Stimulated activated CD4-positive, alpha-beta T cell treated with anti-CD3 and anti-CD28 coated beads, Interleukin-4, amount 100 ng/mL, for 1 hour (primary cell): ENCODE results near the gene TMTC4.
"Not testable (repeated sequence)": the region's sequence is repeated elsewhere in the genome, so short reads cannot be mapped to it uniquely, and the experiment has no call there.

Experiments
- DNase-seq: peaks from one replicate; pipeline ENCODE4 v3.0.0-alpha.2; 2020

TMTC4 gene

GRCh38 chr13:100619940-100620339 is 54.7 kb downstream of the TMTC4 start:
- no peak for DNase-seq

DNA sequence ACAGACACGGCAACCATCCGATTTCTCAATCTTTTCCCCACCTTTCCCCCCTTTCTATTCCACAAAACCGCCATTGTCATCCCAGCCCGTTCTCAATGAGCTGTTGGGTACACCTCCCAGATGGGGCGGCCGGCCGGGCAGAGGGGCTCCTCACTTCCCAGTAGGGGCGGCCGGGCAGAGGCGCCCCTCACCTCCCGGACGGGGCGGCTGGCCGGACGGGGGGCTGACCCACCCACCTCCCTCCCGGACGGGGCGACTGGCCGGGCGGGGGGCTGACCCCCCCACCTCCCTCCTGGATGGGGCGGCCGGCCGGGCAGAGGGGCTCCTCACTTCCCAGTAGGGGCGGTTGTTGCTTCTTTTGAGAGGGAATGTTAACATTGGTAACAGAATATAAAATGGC is 55.7 kb downstream of the TMTC4 start:
- not testable (repeated sequence) for DNase-seq

GRCh38 chr13:100613031-100613430 is 61.6 kb downstream of the TMTC4 start:
- no peak for DNase-seq

GRCh38 chr13:100611678-100612492 is 62.7 kb downstream of the TMTC4 start:
- no peak for DNase-seq

DNA sequence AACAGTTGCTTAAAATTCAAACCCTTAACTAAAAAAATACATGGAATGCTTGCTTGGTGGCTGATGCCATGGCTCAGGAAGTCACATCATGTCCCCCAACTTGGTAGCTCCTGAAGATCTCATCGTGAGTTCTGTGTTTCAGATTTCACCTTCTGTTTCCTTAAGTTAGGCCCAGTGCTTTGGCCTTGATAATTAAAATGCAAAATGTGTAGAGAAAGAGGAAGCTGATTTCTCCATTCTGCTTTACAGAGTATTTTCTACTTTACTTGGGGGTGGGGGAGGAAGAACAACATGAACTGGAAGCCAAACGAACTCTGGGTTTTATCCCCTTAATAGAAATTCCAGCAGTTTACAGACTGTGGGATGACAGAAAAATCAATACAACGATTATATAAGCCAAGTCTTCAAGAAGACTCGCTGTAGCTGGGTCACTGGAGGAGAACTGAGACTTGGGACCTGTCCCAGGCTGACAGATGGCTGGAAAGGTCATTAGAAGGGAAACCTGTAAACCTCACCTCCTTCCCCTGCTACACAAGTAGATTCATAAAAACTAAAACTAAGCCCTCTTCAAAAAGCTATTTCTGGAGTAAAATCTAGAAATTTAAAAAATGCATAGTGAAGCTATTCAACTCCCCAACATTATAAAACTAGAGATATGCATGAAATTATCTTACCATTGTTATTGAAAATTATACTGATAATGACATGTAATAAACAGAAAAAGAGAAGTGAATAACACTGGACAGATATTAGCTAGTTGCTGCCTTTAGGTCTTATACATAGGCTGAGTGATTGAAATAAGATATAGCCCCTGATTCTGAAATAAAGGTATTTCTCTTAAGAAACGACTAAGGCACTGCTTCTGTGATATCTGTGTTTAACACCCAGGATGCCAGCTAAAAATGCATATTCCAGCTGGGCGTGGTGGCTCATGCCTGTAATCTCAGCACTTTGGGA is 63.9 kb downstream of the TMTC4 start:
- no peak for DNase-seq

DNA sequence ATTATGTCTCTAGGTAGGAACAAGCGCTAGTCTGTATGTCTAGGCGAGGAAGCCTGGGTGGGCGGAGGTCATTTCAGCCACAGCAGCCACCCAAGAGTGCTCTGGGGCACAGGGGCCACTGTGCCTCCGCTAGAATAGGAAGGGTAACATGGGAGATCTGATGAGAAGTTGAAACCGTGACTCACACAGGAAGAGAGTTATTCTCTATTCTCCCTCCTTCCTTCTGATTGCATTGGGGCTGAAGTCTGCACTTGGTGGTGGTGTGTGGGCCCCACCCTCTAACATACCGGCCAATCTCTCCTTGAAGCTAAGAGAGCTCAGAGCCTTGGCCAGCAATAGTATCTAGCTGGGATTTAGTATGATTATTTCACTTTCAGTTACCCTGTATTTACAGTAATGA is 65.7 kb downstream of the TMTC4 start:
- no peak for DNase-seq

DNA sequence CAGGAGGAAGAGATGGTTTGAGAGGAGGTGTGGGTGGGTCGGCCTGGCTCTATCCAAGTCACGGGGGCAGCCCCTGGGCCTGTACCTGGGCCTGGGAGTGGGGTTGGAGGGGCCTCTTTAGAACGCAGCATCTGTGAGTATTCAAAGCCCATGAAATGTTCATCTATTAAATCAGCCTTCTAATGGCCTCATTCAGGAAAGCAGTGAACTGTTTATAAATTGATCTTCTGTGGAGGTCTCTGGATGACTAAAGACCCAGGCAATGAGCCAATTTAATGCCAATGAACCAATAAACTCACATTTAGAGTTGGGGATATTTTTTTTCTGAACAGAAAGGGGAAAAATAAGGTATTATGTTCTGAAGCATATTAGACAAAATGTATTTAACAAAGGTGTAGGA is 66.1 kb downstream of the TMTC4 start:
- no peak for DNase-seq

- DNase-seq: no peak
These were observed 69.5 kb downstream of the TMTC4 start for GRCh38 chr13:100604918-100605710.

DNA sequence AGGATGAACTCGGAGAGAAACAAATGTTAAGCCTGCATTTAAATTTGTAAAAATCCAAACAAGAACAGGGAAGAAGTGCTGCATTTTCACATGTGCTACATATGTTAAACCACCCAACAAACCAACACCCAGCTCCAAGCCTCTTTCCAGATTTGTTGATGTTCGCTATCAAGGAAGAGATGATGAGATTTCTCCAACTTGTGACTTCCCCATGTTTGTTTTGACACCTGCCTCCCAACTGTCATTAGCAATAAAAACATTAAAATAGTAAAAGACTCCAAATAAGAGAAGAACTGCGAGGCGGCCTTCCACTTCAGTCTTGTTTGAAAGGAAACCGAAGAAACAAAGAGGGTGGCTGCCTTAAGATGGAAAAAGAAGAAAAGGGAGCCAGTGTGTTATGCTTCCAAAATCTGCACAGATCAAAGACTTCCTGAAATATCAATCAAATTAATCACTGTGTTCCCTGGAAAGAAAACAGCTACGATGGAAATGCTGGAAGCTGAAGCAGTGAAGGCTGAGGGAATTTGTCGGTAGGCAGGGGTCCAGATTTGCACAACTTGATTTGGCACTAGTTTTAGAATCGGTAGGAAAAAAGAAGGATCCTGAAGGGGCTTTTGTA is 72.0 kb downstream of the TMTC4 start:
- no peak for DNase-seq

- no peak for DNase-seq
These were observed 72.9 kb downstream of the TMTC4 start for GRCh38 chr13:100601716-100602115.

DNA sequence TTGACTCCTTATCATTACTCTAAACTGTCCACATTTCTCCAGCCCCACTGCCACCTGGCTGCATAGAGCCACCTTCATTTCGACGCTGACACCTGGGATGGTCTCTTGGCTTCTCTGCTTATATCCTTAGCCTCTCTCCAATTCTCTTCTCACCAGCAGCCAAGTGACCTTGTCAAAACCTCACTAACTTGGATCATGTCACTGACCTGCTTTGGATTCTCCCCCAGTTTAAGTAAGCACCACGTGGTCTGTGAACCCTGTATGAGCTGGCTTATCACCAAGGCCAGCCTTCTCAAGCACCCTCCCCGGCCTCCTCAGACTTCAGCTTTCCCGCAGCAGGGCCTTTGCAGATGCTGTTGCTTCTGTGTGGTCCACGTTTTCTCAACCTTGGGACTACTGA is 73.7 kb downstream of the TMTC4 start:
- no peak for DNase-seq

GRCh38 chr13:100600461-100600860 is 74.1 kb downstream of the TMTC4 start:
- no peak for DNase-seq

GRCh38 chr13:100597253-100597652 is 77.3 kb downstream of the TMTC4 start:
- no peak for DNase-seq

- no peak for DNase-seq
These were observed 78.1 kb downstream of the TMTC4 start for GRCh38 chr13:100596516-100596915.

- no peak for DNase-seq
These were observed 79.9 kb downstream of the TMTC4 start for GRCh38 chr13:100594731-100595130.

- no peak for DNase-seq
These were observed 80.3 kb downstream of the TMTC4 start for GRCh38 chr13:100594255-100594654.

- no peak for DNase-seq
These were observed 85.3 kb downstream of the TMTC4 start for GRCh38 chr13:100589178-100589725.

DNA sequence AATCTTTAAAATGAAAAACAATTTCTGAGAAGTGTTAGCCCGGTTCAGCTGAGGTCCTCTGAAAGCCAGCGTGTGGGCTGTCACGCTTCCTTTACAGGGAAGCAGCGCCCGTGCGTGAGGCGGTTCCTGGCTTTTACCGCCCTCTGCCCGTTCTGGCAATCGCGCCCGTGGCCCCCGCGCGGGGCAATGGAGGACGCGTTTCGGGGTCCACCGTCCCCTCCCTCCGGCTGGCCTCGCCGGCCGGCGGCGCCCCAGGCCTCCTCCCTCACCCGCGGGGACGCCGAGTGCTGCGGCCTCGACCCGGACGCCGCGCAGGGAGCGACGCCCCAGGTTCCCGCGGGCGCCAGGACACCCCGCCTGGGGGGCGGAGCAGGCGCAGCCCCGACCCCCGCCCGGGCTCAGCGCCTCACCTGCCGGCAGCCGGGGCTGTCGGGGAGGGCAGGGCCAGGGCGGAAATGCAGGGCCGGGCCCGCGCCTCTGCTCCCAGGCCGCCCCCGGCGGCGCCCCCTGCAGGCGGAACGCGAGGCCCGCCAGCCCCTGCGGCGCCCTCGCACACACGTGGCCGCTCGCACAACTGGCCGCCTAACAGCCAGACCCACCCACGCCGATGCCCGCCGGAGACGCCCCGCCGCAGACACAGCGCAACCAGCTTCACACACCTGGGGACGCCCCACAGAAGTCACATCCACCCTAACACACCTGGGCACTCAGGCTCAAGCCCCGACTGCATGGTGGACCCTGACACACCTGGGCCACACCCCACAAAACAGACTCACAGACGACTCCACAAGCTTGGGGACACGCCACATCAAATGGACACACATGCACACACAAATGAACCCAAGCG is 86.0 kb downstream of the TMTC4 start, which contains the start of gene GGACT:
TSS of gene GGACT (minus strand) at position 459 of the 847 bp plus-strand sequence. CDS start 56,198 bp downstream, outside the sequence.
- DNase-seq: peak; percentile 90

DNA sequence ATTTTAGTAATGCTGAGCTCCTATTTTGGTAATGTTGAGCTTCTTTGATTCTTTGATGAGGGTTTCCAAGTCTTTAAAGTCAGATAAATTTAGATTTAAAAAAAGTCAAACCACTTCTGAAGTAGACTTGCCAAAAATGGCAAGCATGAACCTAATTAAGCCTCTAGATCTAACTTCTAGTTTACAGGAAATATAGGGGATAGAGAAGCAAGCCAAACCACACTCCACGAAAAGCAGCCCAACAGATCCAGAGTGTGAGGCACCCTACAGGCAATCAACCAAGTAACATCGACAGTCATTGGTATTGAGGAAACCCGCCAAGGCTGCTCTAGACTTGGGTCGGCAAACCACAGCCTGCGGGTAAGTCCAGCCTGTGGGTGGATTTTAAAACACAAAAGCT is 89.7 kb downstream of the TMTC4 start:
- no peak for DNase-seq

- DNase-seq: no peak
These were observed 93.1 kb downstream of the TMTC4 start for GRCh38 chr13:100581504-100581903.

DNA sequence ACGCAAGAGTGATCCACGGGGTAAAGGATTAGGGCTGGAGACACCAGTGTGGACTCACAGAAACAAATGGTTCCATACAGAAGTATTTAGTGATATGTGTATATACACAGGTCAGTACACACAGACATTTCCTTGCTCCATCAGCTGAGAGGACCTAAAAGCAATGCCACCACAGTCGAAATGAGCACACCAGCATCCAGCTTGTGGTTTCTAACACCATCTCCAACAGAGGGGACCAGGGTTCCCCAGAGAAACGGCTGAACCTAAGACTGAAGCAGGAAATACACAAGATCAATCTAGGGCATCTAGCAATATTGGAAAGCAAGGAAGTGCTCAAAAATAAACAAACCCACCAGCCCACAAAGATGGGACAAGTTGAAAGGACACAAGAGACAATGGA is 93.6 kb downstream of the TMTC4 start:
- DNase-seq: no peak
